Inflammatory macrophage treated with lipopolysaccharide for 1 hour (primary cell): ENCODE measurements around the gene STON1.
"Not testable (repeated sequence)": the region's sequence is repeated elsewhere in the genome, so short reads cannot be mapped to it uniquely, and the experiment has no call there.

Source experiments
- DNase-seq, 2 donors: peaks; one replicate each; pipeline ENCODE4 v3.0.0-alpha.2; 2020 to 2022

Gene STON1, protein sequence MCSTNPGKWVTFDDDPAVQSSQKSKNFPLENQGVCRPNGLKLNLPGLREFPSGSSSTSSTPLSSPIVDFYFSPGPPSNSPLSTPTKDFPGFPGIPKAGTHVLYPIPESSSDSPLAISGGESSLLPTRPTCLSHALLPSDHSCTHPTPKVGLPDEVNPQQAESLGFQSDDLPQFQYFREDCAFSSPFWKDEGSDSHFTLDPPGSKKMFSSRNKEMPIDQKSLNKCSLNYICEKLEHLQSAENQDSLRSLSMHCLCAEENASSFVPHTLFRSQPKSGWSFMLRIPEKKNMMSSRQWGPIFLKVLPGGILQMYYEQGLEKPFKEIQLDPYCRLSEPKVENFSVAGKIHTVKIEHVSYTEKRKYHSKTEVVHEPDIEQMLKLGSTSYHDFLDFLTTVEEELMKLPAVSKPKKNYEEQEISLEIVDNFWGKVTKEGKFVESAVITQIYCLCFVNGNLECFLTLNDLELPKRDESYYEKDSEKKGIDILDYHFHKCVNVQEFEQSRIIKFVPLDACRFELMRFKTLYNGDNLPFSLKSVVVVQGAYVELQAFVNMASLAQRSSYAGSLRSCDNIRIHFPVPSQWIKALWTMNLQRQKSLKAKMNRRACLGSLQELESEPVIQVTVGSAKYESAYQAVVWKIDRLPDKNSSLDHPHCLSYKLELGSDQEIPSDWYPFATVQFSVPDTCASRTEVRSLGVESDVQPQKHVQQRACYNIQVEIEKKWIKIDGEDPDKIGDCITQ

DNA sequence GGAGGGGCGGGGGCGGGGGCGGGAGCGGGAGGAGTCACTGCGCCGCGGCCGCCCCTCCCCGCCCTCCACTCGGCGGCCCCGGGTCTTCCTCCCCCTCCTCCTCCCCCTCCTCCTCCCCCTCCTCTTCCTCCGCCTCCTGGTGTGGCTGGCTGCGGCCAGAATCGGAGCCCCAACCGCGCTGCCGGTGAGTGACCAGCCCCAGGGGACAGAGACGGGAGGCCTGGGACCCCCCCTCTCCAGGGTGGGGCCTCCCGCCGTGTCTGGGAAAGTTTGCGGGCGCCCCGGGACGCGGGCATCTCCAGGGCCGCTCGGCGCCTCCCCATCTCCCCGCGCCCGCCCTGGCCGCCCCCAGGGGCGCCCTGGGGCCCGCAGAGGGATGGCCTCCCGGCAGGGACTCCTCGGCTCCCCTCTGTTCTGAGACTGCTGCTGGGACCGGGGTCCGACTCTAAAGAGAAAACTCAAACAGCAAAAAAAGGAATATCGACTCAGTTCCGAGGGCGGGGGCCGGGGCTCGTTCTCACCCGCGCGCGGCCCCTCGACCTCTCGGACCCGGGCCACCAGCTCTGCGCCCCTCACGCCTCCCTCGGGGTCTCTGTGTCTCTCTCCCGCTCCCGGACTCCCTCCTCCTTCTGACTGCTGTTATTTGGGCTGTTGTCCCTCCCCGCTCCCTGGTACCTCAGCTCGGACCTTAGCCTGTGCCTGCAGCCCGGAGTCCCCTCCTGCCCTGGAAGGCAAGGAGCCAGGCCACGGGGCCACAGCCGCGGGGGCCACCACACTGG is at the start of gene STON1:
TSS of gene STON1 (plus strand) at position 122 of the 779 bp plus-strand sequence. CDS start 50,480 bp downstream, outside the sequence.
- DNase-seq, result no peak

DNA sequence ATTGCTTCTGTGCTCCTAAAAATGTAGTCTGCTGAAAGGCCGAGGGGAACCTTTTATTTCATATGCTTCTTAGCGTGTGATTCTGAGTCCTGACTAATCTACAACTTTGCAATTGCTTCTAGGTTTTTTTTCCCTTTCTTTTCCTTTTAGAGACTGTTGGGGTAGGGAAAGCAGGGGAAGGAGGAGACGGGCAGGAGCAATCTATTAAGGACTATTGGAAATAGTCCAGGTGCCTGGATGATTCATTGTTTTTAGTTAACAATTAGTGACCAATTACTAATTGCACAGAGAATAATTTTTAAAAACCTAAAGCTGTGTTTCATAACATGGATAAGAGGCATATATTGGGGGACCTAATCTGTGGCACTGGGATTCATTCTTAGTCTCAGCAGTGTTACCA is 49.4 kb upstream of the STON1 start:
- no peak for DNase-seq

DNA sequence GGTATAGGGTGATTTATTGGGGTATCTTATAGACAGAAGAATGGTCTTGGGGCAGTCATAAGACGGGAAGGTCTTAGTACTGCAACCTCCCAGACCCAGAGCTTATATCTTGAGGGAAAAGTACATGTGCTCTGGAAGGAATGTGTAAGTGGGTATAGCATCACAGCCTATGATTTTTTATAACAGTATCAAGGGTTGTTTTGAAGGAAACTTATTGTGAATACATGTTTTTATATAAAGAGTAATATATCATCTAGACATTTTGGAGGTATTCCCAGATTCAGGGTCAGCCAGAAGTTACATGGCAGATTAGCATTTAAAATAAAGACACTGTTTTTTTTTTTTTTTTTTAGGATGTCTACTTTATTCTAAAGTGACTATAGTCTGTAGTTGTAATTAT is 47.6 kb upstream of the STON1 start:
- DNase-seq, result no peak

GRCh38 chr2:48482769-48483168 is 47.2 kb upstream of the STON1 start:
- no peak for DNase-seq

DNA sequence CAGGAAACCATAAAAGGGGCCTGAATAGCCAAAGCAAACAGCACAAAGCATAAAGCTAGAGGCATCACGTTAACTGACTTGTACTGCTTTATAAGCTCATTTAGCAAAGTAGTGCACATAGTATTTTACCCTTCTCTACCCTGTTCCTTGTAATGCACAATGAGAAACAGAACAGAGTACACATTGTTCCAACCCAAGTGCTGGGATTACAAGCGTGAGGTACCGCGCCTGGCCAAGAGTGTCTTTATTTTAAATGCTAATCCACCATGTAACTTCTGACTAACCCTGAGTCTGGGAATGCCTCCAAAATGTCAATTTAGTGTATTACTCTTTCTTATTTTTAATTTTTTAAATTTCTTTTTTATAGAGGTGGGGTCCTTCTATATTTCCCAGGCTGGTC is 46.4 kb upstream of the STON1 start:
- no peak for DNase-seq

GRCh38 chr2:48483916-48484315 is 46.0 kb upstream of the STON1 start:
- DNase-seq, result no peak

DNA sequence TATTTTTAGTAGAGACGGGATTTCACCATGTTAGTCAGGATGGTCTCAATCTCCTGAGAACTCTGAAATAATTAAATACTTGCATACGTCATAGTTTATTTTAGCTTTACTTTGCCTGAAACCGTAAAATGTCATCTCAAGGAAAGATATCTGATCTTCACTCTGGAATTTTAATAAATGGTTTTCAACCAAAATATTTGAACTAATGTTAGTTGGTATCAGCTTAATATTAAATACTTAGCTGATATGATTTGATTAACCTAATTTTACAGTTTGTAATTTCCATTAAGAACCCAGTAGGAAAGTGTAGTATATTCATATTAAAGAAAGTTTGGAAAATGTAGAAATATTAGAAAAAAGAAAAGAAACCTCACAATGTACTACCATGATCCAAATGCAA is 41.4 kb upstream of the STON1 start:
- DNase-seq, result no peak

DNA sequence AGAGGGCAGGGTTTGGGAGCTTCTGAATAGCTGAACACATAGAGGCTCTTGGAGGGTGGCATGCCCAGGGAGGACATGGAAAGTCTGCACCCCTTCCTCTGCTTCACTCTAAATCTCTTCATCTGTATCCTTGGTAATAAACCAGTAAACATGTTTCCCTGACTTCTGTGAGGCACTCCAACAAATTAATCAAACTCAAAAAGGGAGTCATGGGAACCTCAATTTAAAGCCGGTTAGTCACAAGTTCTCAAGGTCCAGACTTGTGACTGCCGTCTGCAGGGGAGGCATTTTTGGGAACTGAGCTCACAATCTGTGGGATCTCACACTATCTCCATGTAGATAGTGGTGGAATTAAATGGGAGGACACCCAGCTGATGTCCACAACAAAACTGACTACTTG is 33.1 kb upstream of the STON1 start:
- DNase-seq, result peak in 1 of 2 donors; percentile 55

DNA sequence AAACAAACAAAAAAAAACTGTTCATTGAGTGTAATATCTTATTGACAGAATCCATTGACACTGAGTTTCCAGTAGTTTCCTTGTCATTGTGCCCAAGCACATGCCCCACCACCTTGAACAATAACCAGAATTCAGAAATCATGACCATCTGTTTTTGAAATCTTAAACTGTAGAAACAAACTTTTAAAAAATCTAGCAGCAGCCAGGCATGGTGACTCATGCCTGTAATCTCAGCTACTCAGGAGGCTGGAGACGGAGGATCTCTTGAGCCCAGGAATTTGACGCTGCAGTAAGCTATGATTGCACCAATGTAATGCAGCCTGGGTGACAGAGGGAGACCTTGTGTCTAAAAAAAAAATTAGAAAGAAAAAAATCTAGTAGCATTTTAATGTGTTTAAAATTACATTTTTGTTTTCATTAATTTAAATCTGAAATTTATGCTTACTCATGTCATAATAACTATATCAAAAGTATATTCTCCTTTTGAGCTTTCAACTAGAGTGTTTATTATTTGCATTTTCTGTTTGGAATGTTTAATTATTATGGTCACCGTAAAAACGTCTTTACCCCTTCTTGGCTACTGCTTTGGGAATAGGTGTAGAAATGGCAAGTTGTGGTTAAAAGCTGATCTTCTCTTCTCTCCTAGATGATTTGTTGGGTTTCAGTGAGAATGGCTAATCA is 25.2 kb upstream of the STON1 start:
- no peak for DNase-seq

GRCh38 chr2:48507111-48507510 is 22.8 kb upstream of the STON1 start:
- no peak for DNase-seq

- DNase-seq, result peak; percentile 69 to 77
Observed at GRCh38 chr2:48508461-48509124, 21.4 kb upstream of the STON1 start.

DNA sequence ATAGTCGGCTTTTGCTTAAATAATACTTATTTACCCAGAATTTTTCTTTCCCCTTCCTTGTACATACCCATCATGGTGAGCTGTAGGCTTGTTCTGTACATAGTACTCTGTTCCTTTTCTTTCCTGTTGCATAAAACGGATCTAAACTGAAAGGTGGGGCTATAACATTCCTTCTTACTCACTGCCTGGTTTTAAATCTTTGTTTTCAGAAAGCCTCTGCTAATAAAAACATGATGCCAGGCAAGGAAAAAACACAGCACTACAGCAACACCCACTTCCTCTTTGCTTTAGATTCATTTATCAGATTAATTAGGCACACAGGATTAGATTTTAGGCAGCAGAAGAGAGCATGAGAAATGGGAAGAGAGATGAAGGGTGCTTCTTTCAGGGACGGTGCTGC is 19.6 kb upstream of the STON1 start:
- no peak for DNase-seq

DNA sequence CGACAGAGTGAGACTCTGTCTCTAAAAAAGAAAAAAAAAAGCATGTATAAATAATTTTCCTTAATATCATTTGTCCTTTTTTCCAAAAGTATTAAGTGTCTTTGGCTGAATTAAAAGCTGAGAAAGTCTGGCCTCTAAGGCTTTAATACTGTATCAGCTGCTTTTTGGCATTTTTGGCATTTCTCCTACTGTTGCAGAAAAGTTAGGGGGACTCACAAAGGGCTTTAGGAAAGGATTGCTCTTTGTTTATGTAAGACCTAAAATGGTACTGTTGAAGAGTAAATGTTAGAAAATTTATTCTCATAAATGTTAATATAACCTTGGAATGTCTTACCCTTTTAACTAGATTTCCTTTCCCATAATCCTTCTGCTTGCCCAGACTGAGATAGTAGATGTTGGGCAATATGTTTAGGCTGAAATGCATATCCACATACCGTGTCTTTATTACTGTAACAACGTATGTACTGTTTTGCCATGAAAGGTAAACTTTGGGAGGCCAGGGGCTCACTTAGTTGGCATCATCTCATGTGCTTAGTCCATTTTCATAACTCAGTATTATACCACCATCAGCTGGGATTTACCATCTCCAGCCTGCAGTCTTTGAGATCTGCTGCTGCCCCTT is 18.0 kb upstream of the STON1 start:
- no peak for DNase-seq

DNA sequence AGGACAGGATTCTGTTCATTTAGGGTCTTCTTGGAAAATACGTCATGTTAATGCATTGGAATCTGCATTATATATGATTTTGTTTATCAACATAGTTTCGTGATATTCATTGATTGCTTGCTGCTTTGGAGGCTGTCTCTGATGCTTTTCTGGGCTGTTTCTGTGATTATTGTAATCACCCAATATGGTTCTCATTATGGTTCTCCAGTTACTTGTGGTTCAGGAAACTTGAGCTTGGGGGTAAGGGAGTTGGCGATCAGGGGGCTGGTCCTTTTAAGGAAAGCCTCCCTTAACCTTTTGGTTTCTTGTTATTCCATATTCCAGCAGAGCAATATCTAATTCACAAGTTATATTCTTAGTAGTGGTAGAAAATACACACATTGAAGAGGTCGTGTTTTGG is 17.4 kb upstream of the STON1 start:
- no peak for DNase-seq

- DNase-seq, result no peak
Observed at GRCh38 chr2:48514348-48515003, 15.5 kb upstream of the STON1 start.

DNA sequence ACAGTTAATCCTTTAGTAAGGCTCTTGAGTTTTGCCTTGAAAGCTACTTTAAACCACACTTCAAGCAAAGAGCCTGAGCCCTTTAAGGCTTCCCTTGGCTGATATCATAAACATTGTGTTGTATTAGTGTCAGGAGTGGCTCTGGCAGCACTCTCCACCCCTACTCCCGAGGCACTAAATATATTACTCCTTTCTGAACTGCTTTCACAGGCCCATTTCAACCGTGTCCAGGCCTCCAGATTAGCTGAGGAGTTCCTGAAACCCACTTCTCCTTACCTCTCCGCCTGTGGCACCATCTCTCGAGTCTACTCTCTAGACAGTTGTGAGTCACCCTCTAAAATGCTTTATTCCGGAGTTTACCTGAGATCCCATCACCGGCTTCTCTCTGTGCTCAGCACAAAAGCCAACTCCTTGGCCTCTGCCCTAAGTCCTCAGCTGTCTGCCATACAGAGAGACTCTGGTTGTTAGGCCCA is 14.4 kb upstream of the STON1 start:
- DNase-seq, result no peak

DNA sequence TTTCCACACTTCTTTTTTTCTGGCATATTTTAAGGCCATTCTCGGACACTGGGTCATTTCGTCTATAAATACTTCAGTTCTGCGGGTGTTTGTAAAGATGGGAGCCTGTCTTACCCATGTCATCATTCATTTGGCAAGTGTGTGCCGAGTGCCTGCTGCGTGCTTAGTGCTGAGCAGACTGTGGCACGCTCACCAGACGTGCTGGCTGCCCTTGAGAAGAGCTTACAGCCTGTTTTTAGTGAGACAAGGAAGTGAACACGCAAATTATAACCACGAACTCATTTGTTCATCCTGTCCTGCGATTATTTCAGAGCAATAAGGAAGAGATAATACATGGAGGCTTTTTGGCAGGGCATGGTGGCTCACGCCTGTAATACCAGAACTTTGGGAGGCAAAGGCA is 10.4 kb upstream of the STON1 start:
- DNase-seq, result no peak

DNA sequence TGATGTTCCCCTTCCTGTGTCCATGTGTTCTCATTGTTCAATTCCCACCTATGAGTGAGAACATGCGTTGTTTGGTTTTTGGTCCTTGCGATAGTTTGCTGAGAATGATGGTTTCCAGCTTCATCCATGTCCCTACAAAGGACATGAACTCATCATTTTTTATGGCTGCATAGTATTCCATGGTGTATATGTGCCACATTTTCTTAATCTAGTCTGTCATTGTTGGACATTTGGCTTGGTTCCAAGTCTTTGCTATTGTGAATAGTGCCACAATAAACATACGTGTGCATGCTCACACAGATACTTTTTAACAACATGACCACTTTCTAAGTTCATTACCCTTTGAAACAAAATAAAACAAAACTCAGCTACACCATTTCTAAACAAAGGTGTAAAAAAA is 5.2 kb upstream of the STON1 start:
- DNase-seq, result not testable (repeated sequence)

- DNase-seq, result no peak
Observed at GRCh38 chr2:48525269-48525943, 4.5 kb upstream of the STON1 start.

- DNase-seq, result no peak
Observed at GRCh38 chr2:48527226-48527885, 2.6 kb upstream of the STON1 start.
